ENCODE data around the gene CACNA1E.

DNA sequence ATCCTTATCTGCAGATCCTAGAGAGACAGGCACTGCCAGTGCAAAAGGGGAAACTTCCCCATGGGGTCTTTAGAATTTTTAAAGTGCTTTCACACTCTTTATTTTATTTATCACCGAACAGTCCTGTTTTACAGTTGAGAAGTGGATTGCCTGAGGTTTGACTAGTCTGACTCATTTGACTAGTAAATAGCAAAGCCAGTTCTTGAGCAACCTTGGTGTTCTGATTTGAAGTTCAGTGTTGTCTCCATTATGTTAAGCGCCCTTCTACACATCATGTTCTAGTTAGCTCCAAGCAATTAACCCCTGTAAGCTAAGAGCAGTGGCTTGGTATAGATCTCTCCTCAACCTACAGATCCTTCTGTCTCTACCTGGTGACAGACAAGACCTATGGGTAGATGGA is 262.9 kb downstream of the CACNA1E start:
- TF ChIP-seq, protein P1, sequence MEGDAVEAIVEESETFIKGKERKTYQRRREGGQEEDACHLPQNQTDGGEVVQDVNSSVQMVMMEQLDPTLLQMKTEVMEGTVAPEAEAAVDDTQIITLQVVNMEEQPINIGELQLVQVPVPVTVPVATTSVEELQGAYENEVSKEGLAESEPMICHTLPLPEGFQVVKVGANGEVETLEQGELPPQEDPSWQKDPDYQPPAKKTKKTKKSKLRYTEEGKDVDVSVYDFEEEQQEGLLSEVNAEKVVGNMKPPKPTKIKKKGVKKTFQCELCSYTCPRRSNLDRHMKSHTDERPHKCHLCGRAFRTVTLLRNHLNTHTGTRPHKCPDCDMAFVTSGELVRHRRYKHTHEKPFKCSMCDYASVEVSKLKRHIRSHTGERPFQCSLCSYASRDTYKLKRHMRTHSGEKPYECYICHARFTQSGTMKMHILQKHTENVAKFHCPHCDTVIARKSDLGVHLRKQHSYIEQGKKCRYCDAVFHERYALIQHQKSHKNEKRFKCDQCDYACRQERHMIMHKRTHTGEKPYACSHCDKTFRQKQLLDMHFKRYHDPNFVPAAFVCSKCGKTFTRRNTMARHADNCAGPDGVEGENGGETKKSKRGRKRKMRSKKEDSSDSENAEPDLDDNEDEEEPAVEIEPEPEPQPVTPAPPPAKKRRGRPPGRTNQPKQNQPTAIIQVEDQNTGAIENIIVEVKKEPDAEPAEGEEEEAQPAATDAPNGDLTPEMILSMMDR (IDR thresholded peaks at IDR 0.05 in 4 of 5, conservative IDR thresholded peaks at IDR 0.05 in 1 of 5): no peak
- TF ChIP-seq POLR2A (IDR thresholded peaks at IDR 0.05): no peak

Data from gastrocnemius medialis (tissue), 4 donors.